ENCODE data around the gene DPY19L1.

DNA sequence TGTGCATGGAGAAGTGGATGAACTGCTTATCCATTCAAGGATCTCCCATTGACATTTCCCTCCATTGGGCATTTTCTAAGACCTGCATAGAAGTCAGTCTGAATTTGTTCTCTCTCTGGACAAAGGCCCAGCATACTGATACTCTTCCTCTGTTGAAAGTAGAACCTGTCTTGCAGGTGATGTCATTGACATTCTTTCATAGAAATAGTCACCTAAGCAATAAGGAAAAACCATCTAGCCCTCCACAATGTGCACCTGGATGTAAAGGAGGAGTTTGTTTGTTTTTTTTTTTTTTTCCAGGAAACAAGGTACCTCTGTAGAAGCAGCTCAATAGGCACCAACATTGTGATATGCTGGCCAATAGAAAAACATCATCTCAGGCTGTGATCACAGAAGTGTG, 150.4 kb downstream of the DPY19L1 start:
- TF ChIP-seq GATA2 (IDR thresholded peaks at IDR 0.05; ENCODE audit: low read depth, low read length), result no peak
- TF ChIP-seq GATA3 (IDR thresholded peaks at IDR 0.05; ENCODE audit: low read depth, low read length), result no peak

Measured in SH-SY5Y (cell line).